ENCODE measurements around the gene UNC13B. TPM values are rescaled to one million over a fixed set of nuclear protein-coding genes. Genes with fewer than 3 reads are reported as not detected.

Gene UNC13B
- total RNA-seq, 4 donors from 2014 or later, result 28.0 to 39.3 (median 34.3) TPM

DNA sequence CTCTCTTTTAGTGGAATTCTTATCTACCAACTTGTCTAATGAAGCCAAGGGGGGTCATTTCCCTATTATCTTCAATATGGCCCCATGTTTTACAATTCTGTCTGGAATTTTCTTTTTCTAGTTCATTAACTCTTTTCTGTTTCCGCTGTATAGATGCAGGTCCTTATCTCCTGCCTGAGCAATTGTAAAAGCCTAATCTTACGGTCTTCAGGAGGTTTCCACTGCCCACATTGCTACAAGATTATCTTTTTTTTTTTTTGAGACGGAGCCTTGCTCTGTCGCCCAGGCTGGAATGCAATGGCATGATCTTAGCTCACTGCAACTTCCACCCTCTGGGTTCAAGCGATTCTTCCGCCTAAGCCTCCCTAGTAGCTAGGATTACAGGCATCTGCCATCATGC lies 132.3 kb downstream of the UNC13B start:
- Histone ChIP-seq H3K9me3 (no peaks in the 10 kb centered on the region), H3K4me3 (no peak overlapping the region), H3K27me3 (no peaks in the 10 kb centered on the region), H3K27ac (no peak overlapping the region), H3K4me1 (no peaks in the 10 kb centered on the region), H3K36me3 (peaks cover 0 to 14% (median 2%) of the 10 kb centered on the region in 3 donors)
- TF ChIP-seq EP300 (IDR thresholded peaks at IDR 0.05), result no peak
- TF ChIP-seq POLR2A (IDR thresholded peaks at IDR 0.05), result no peak
- TF ChIP-seq, protein P1, sequence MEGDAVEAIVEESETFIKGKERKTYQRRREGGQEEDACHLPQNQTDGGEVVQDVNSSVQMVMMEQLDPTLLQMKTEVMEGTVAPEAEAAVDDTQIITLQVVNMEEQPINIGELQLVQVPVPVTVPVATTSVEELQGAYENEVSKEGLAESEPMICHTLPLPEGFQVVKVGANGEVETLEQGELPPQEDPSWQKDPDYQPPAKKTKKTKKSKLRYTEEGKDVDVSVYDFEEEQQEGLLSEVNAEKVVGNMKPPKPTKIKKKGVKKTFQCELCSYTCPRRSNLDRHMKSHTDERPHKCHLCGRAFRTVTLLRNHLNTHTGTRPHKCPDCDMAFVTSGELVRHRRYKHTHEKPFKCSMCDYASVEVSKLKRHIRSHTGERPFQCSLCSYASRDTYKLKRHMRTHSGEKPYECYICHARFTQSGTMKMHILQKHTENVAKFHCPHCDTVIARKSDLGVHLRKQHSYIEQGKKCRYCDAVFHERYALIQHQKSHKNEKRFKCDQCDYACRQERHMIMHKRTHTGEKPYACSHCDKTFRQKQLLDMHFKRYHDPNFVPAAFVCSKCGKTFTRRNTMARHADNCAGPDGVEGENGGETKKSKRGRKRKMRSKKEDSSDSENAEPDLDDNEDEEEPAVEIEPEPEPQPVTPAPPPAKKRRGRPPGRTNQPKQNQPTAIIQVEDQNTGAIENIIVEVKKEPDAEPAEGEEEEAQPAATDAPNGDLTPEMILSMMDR (IDR thresholded peaks at IDR 0.05), result no peak
- DNase-seq (ENCODE audit: low spot score in 2 of 2), result no peak
- 95 to 96% methylated on average over 6 of the region's 6 CpGs for WGBS, 2 donors

DNA sequence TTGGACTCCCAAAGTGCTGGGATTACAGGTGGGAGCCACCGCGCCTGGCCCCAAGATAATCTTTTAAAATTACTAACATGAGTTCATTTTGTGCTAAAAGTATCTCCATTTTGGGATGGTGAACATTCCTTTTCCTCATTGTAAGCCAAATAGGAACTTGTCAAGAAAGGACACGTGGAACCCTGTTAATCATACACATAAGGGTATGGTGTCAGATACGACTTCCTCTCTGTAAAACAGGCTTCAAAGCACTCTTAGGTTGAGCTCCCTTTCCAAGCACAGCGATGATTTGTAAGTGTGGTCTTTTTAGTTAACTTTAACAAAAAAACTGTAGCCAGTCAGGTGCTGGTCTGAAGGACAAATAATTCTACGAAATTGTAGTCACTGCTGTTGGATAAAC lies 132.7 kb downstream of the UNC13B start:
- H3K9me3 ChIP-seq, result no peaks in the 10 kb centered on the region
- H3K36me3 ChIP-seq, result peaks cover 0 to 14% (median 2%) of the 10 kb centered on the region in 3 donors
- H3K27me3 ChIP-seq, result no peaks in the 10 kb centered on the region
- TF ChIP-seq EP300 (IDR thresholded peaks at IDR 0.05), result no peak
- TF ChIP-seq, protein P1 (IDR thresholded peaks at IDR 0.05), result no peak
- H3K27ac ChIP-seq, result no peak overlapping the region
- H3K4me1 ChIP-seq, result no peaks in the 10 kb centered on the region
- DNase-seq (ENCODE audit: low spot score in 2 of 2), result no peak
- no peak overlapping the region for H3K4me3 ChIP-seq
- 90 to 95% methylated on average over 6 of the region's 6 CpGs for WGBS, 2 donors

DNA sequence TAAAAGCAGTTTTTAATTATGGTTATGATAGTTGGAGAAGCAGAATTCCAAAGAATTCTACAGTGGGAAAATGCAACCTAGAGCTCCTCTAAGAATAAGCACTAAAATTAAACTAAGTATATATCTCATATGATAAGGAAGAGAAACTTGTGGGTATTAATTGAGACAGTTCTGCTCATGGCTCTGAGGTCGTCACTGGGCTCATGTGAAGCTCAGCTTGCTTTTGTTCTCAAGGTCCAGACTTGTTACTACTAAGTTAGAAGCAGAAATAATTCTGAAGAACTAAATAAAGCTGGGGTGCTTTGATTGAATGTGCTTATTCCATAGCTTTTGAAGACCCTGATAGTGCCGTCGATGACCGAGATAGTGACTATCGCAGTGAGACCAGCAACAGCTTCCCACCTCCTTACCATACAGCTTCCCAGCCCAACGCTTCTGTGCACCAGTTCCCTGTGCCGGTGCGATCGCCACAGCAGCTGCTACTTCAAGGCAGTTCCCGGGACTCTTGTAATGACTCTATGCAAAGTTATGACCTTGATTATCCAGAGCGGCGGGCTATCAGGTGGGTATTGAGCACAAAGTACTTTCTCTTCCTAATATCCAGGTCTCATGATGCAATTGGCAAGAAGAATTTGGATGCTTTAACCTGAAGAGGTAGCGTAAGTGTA lies 133.7 kb downstream of the UNC13B start:
- Histone ChIP-seq H3K27me3 (no peaks in the 10 kb centered on the region), H3K27ac (no peak overlapping the region), H3K9me3 (no peaks in the 10 kb centered on the region), H3K4me3 (no peak overlapping the region), H3K36me3 (peaks cover 0 to 14% (median 2%) of the 10 kb centered on the region in 3 donors), H3K4me1 (no peaks in the 10 kb centered on the region)
- WGBS, 2 donors, result 94% methylated on average over 13 of the region's 13 CpGs
- DNase-seq (ENCODE audit: low spot score in 2 of 2), result no peak
- TF ChIP-seq POLR2A (IDR thresholded peaks at IDR 0.05), result no peak
- TF ChIP-seq, protein P1 (IDR thresholded peaks at IDR 0.05), result no peak

DNA sequence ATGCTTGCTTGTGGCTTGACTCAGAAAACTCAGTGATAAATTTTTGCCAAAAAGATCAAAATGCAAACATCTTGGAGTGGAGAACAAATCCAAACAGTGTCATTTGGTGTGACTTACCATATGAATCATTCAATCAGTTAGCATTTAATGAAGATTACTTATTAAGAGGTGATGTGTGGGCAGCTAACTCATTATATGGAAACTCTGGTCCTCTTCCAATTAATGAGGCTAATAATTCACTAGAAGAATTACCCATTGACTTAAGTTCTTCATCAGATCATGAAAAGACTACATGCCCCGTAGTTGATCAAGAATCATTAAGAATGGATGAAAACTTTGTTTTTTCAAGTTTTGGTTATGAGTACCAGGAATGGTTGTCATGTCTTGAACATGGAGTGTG lies 141.8 kb downstream of the UNC13B start:
- TF ChIP-seq EP300 (IDR thresholded peaks at IDR 0.05), result no peak
- TF ChIP-seq, protein P1 (IDR thresholded peaks at IDR 0.05), result no peak
- Histone ChIP-seq H3K36me3 (no peaks in the 10 kb centered on the region), H3K9me3 (no peaks in the 10 kb centered on the region), H3K27me3 (no peaks in the 10 kb centered on the region), H3K4me3 (no peak overlapping the region), H3K4me1 (no peaks in the 10 kb centered on the region), H3K27ac (no peak overlapping the region)
- WGBS, 2 donors, result 88 to 89% methylated on average over 1 of the region's 1 CpG
- DNase-seq (ENCODE audit: low spot score in 2 of 2), result no peak

DNA sequence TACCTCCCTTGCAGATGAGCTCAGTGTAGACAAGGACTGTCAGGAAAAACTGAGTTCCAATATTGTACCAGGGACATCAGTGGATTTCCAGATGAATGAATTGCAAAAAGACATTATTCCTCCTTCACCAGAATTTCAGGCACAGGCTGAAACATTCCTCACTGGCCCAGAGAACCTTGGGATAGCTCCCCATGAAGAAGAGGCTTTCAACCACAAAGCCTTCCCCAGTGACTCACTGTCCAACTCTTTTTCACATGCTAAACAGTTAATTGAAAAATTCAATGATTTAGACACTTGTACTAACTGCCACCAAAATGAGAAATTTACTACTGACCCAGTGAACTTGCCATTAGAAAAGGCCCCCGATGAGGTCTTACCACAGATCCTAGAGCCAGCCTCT lies 144.5 kb downstream of the UNC13B start:
- peaks cover 0 to 6% (median 0%) of the 10 kb centered on the region in 4 donors for H3K4me1 ChIP-seq
- no peaks in the 10 kb centered on the region for H3K9me3 ChIP-seq
- WGBS, 2 donors, result 50 to 82% methylated on average over 1 of the region's 1 CpG
- H3K27me3 ChIP-seq, result no peaks in the 10 kb centered on the region
- TF ChIP-seq, protein P1 (IDR thresholded peaks at IDR 0.05), result no peak
- TF ChIP-seq POLR2A (IDR thresholded peaks at IDR 0.05), result no peak
- TF ChIP-seq EP300 (IDR thresholded peaks at IDR 0.05), result no peak
- no peak overlapping the region for H3K27ac ChIP-seq
- peaks cover 0 to 16% (median 0%) of the 10 kb centered on the region in 3 donors for H3K36me3 ChIP-seq
- no peak overlapping the region for H3K4me3 ChIP-seq
- no peak for DNase-seq (ENCODE audit: low spot score in 2 of 2)
